Measurements from ENCODE around the gene PPP4R1.
"Not testable (repeated sequence)": the region's sequence is repeated elsewhere in the genome, so short reads cannot be mapped to it uniquely, and the experiment has no call there.

PPP4R1 gene

GRCh38 chr18:9629709-9630108 is 15.3 kb upstream of the PPP4R1 start:
- no peak for DNase-seq

- no peak for DNase-seq
Observed at GRCh38 chr18:9628984-9629383, 14.6 kb upstream of the PPP4R1 start.

- no peak for DNase-seq
Observed at GRCh38 chr18:9627642-9628041, 13.3 kb upstream of the PPP4R1 start.

GRCh38 chr18:9619990-9620389 is 5.6 kb upstream of the PPP4R1 start:
- DNase-seq = no peak

GRCh38 chr18:9619545-9619944 is 5.2 kb upstream of the PPP4R1 start:
- DNase-seq = no peak

- DNase-seq = no peak
Observed at GRCh38 chr18:9619056-9619455, 4.7 kb upstream of the PPP4R1 start.

GRCh38 chr18:9617006-9617542 is 2.7 kb upstream of the PPP4R1 start:
- no peak for DNase-seq

- DNase-seq = no peak
Observed at GRCh38 chr18:9616049-9616448, 1.7 kb upstream of the PPP4R1 start.

GRCh38 chr18:9615280-9615797 is 980 bp upstream of the PPP4R1 start:
- no peak for DNase-seq

GRCh38 chr18:9613550-9614400 is 584 bp downstream of the PPP4R1 start:
- peak; percentile 42 for DNase-seq

GRCh38 chr18:9612977-9613376 is 1.4 kb downstream of the PPP4R1 start:
- peak; percentile 2 for DNase-seq

GRCh38 chr18:9612215-9612830 is 2.0 kb downstream of the PPP4R1 start:
- peak; percentile 65 for DNase-seq

- no peak for DNase-seq
Observed at GRCh38 chr18:9609190-9609589, 5.2 kb downstream of the PPP4R1 start.

- DNase-seq = no peak
Observed at GRCh38 chr18:9608728-9609127, 5.6 kb downstream of the PPP4R1 start.

GRCh38 chr18:9608298-9608697 is 6.1 kb downstream of the PPP4R1 start:
- DNase-seq = no peak

GRCh38 chr18:9607111-9607510 is 7.2 kb downstream of the PPP4R1 start:
- not testable (repeated sequence) for DNase-seq

- DNase-seq = no peak
Observed at GRCh38 chr18:9606039-9606438, 8.3 kb downstream of the PPP4R1 start.

GRCh38 chr18:9604348-9604747 is 10.0 kb downstream of the PPP4R1 start:
- no peak for DNase-seq

- no peak for DNase-seq
Observed at GRCh38 chr18:9599328-9599727, 15.0 kb downstream of the PPP4R1 start.

- DNase-seq = no peak
Observed at GRCh38 chr18:9597609-9598008, 16.8 kb downstream of the PPP4R1 start.

GRCh38 chr18:9596843-9597526 is 17.4 kb downstream of the PPP4R1 start:
- DNase-seq = no peak

- DNase-seq = no peak
Observed at GRCh38 chr18:9596226-9596625, 18.1 kb downstream of the PPP4R1 start.

- no peak for DNase-seq
Observed at GRCh38 chr18:9594823-9595596, 19.3 kb downstream of the PPP4R1 start.
